Lower leg skin (tissue), 3 donors: ENCODE results near the gene CXXC5.

Experiments used
- CTCF ChIP-seq, 3 donors: fragments of 450-650 bp; IDR thresholded peaks; one replicate each; pipeline ENCODE4 v1.5.1; 2016; ENCODE audit warnings: antibody characterized with exemption in 3 of 3, mild to moderate bottlenecking in 3 of 3, moderate library complexity in 2 of 3
- POLR2A ChIP-seq, 2 donors: fragments of 450-650 bp; IDR thresholded peaks; one replicate each; pipeline ENCODE4 v1.6.1; 2016 to 2017; ENCODE audit warnings: antibody characterized with exemption in 2 of 2, mild to moderate bottlenecking in 1 of 2, moderate library complexity in 1 of 2

GRCh38 chr5:139619861-139620260 lies 28.3 kb upstream of the CXXC5 start:
- TF ChIP-seq CTCF (IDR thresholded peaks at IDR 0.05), result no peak
- no peak for TF ChIP-seq POLR2A (IDR thresholded peaks at IDR 0.05)
